Neutrophil (primary cell): ENCODE measurements around the gene SHE.

Source experiments
- H3K27ac ChIP-seq: fragments of 200-600 bp; sonication (generic); 2 replicates; pipeline ENCODE4 v1.5.1; 2016; ENCODE audit warnings: mild to moderate bottlenecking, moderate library complexity
- H3K27me3 ChIP-seq: fragments of 200-600 bp; sonication (generic); 2 replicates; pipeline ENCODE4 v1.6.0; 2016; ENCODE audit warnings: mild to moderate bottlenecking
- H3K36me3 ChIP-seq: fragments of 200-600 bp; sonication (generic); 2 replicates; pipeline ENCODE4 v1.5.1; 2017
- H3K4me1 ChIP-seq, 2 experiments: fragments of 200-600 bp in 1 of 2; sonication (generic) in 1 of 2; 1 replicate in 1 of 2; 2 replicates in 1 of 2; pipeline versions ENCODE4 v1.5.1 to v1.6.1; 2013 to 2016; ENCODE audit warnings: low read depth in 1 of 2, low read length in 1 of 2, mild to moderate bottlenecking in 1 of 2, moderate library complexity in 1 of 2; ENCODE audit not compliant: control insufficient read depth in 1 of 2, insufficient read depth in 1 of 2
- H3K4me3 ChIP-seq, 2 experiments: fragments of 200-600 bp in 1 of 2; sonication (generic) in 1 of 2; 1 replicate in 1 of 2; 2 replicates in 1 of 2; pipeline ENCODE4 v1.5.1; 2013 to 2016; ENCODE audit warnings: low read depth in 1 of 2, low read length in 1 of 2, mild to moderate bottlenecking in 1 of 2, moderate library complexity in 1 of 2
- H3K9me3 ChIP-seq: fragments of 200-600 bp; sonication (generic); 2 replicates; pipeline ENCODE4 v1.5.1; 2016
- TF ChIP-seq, protein P1 (sequence below): fragments of 200-600 bp; sonication (generic); IDR thresholded peaks from 2 replicates; pipeline ENCODE4 v1.5.1; 2016; ENCODE audit warnings: antibody characterized with exemption

The SHE gene

DNA sequence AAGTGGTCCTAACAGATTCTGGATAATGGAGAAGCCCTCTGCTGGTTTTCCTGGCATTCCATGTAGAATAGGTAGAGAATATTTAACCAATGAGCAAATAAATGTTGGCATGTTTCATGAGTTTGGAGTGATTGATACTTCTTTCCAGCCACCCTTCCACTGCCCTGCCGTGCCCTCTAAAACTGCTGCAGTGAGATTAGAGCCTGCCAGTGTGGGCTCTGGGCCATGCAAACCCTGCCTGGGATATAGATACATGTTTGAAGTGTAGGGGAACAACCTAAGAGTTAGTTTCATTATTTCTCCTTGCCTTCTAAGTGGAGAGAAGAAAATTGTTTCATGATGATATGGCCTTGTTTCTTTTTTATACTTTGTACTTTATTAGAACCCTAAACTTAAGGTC, 45.8 kb upstream of the SHE start:
- H3K4me1 ChIP-seq = no peaks in the 10 kb centered on the region
- TF ChIP-seq, protein P1, sequence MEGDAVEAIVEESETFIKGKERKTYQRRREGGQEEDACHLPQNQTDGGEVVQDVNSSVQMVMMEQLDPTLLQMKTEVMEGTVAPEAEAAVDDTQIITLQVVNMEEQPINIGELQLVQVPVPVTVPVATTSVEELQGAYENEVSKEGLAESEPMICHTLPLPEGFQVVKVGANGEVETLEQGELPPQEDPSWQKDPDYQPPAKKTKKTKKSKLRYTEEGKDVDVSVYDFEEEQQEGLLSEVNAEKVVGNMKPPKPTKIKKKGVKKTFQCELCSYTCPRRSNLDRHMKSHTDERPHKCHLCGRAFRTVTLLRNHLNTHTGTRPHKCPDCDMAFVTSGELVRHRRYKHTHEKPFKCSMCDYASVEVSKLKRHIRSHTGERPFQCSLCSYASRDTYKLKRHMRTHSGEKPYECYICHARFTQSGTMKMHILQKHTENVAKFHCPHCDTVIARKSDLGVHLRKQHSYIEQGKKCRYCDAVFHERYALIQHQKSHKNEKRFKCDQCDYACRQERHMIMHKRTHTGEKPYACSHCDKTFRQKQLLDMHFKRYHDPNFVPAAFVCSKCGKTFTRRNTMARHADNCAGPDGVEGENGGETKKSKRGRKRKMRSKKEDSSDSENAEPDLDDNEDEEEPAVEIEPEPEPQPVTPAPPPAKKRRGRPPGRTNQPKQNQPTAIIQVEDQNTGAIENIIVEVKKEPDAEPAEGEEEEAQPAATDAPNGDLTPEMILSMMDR = no peak
- H3K27ac ChIP-seq = no peak overlapping the region
- H3K27me3 ChIP-seq = no peaks in the 10 kb centered on the region
- no peaks in the 10 kb centered on the region for H3K9me3 ChIP-seq
- H3K4me3 ChIP-seq = no peak overlapping the region
- H3K36me3 ChIP-seq = peaks cover 52% of the 10 kb centered on the region

DNA sequence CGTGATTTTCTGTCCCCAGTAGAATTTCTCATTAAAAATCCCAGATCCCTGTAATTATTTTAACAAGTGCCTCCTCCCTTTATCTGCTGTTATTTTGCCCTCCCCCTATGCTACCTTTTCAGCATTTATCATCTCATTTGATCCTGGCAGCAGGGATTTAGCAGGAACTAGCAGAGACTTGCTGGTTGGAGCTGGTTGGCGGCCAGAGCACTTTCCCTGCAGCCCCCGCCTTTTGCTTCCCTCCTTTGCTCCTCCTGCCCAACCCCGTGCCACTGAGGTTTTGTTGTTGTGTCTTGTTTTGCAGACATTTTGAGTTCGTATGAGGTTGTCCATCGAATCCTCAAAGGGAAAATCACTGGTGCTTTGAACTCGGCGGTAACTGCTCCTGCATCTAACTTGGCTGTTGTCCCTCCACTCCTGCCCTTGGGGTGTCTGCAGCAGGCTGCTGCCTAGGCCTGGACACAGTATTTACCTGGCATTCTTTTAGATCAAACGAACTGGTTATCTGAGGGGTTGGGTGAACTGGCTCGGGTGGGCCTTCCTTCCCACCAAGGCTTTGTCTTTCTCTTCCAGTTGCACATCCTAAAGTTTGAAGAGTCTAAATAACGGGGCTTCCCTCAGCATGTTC, 45.0 kb upstream of the SHE start:
- H3K9me3 ChIP-seq = no peaks in the 10 kb centered on the region
- no peaks in the 10 kb centered on the region for H3K4me1 ChIP-seq
- H3K4me3 ChIP-seq = no peak overlapping the region
- H3K27me3 ChIP-seq = no peaks in the 10 kb centered on the region
- H3K36me3 ChIP-seq = peaks cover 44% of the 10 kb centered on the region
- no peak overlapping the region for H3K27ac ChIP-seq
- TF ChIP-seq, protein P1 = no peak

DNA sequence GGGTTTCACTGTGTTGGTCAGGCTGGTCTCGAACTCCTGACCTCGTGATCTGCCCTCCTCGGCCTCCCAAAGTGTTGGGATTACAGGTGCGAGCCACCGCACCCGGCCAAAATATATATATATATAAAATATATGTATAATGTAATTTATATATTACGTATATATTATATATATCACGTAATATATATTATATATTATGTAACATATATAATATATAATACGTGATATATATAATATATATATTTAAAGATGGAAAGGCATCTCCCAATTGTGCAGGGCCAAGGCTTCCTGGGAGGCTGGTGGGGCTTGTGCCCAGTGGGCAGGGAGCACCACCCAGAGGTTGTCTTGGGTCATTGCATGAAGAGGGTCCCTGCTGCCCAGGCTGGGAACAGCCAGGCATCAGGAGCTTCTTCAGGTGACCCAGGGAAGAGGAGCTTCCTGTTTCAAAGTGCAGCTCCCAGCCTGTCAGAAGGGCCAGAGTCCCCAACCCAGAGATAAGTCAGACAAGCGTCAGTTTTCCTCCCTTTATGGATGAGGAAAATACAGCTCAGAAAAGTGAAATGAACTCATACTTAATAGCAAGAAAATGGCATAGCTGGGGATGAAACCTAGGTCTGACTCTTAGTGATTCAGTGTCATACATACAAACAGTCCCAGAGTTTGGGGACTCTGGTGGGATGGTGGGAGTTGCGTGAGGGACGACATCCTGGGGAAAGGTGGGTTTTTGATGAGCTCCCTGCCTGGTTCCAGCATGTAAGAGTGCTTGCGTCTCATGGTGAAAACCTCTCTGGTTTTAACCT, 44.3 kb upstream of the SHE start:
- no peaks in the 10 kb centered on the region for H3K9me3 ChIP-seq
- H3K4me1 ChIP-seq = no peaks in the 10 kb centered on the region
- H3K36me3 ChIP-seq = peaks cover 37% of the 10 kb centered on the region
- TF ChIP-seq, protein P1 = no peak
- H3K4me3 ChIP-seq = no peak overlapping the region
- H3K27ac ChIP-seq = no peak overlapping the region
- peaks cover 1% of the 10 kb centered on the region for H3K27me3 ChIP-seq

DNA sequence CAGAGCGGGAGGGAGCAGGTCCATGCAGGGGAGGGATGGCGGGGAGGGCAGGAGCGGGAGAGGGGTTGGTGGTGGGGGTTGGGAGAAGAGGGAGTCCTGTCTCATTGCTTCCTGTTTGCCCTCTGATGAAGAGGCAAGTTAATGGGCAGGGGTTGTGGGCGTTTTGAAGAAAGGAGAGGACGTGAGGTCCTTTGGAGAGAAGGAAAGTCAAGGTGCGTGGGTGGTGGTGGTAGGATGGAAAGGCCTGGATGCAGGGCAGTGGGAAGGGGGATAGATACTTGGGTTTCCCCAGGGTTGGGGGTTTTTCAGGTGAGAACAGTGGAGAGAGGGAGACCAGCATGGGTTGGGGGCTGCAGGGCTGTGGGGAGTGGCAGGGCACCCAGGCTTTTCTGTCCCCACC, 39.0 kb upstream of the SHE start:
- no peaks in the 10 kb centered on the region for H3K9me3 ChIP-seq
- H3K4me3 ChIP-seq = no peak overlapping the region
- TF ChIP-seq, protein P1 = no peak
- H3K27me3 ChIP-seq = peaks cover 8% of the 10 kb centered on the region
- no peak overlapping the region for H3K27ac ChIP-seq
- H3K4me1 ChIP-seq = no peaks in the 10 kb centered on the region
- no peaks in the 10 kb centered on the region for H3K36me3 ChIP-seq

DNA sequence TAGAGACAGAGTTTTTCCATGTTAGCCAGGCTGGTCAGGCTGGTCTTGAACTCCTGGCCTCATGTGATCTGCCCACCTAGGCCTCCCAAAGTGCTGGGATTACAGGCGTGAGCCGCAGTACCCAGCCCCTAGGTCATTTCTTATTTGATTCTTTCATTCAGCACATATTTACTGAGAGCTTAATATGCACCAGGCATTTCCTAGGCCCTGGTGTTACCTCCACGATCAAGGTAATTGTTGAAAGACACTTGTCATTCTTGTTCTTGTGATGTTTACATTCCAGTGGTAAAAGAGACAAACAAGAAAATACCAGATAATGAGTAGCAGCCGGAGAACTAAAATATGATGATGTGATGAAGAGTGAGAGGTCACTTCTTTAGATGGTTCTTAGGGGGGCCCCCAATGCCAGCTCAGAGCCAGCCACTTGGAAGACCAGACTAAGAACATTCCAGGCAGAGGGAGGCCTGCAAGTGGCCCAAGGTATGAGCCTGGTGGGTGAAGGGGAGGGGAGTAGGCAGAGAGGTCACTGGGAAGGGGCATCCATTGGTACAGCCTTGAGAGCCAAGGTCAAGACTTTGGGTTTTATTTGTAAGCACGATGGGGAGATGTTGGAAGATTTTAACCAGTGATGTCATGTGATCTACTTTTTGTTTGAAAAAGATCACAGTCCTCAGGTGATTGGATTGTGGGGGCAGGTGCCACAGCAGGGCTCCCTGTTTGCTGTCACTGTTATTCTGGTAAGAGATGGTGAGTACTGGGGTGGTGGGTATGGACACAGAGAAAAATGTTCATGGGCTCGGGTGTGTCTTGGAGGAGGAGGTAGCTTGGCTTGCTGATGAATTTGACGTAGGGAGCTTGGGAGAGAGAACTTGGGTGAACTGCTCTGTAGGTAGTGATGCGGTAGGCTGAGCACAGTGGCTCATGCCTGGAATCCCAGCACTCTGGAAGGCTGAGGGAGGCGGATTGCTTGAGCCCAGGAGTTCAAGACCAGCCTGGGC, 37.6 kb upstream of the SHE start:
- Histone ChIP-seq H3K4me1 (no peaks in the 10 kb centered on the region), H3K4me3 (no peak overlapping the region), H3K36me3 (no peaks in the 10 kb centered on the region), H3K9me3 (no peaks in the 10 kb centered on the region), H3K27ac (no peak overlapping the region), H3K27me3 (peaks cover 8% of the 10 kb centered on the region)
- TF ChIP-seq, protein P1 = no peak
